Suprapubic skin (tissue), 4 donors: ENCODE data around the gene MYO7B.

Experiments used
- EP300 ChIP-seq: sonication (generic); formaldehyde crosslinking; IDR thresholded peaks from one replicate; pipeline ENCODE4 v1.6.1; 2017; ENCODE audit warnings: antibody characterized with exemption
- POLR2AphosphoS5 ChIP-seq, 3 donors: sonication (generic); formaldehyde crosslinking; IDR thresholded peaks; one replicate each; pipeline ENCODE4 v1.6.1; 2017; ENCODE audit warnings: antibody characterized with exemption in 3 of 3
- TF ChIP-seq, protein P1 (sequence below), 2 donors: fragments of 200-600 bp in 1 of 2; fragments of 450-650 bp in 1 of 2; sonication (generic) in 1 of 2; IDR thresholded peaks; one replicate each; pipeline ENCODE4 v1.5.1; 2016 to 2019; ENCODE audit warnings: antibody characterized with exemption in 2 of 2, mild to moderate bottlenecking in 1 of 2, moderate library complexity in 1 of 2

DNA sequence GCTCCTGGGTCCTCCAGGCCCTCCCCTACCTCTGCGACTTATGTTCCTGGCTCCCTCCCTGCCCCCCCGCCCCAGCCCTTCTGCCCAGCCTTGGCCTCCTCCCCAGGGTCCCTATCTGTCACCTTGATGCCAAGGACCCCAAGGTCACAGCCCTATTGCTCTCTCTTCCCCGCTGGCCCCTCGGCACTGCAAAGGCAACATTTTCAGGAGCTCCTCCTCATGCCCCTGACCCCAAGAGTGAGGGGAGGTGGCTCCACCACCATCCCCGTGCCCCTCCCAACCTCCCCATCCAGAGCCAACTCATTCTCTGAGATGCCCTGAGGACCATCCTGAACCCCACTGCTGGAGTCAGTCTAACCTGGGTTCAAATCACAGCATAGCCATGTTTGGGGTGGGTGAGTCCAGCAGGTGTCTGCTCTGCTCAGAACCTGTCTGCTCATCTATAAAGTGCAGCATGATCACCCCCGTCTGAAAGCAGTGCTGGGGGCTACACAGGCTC, 128.1 kb downstream of the MYO7B start:
- TF ChIP-seq, protein P1, sequence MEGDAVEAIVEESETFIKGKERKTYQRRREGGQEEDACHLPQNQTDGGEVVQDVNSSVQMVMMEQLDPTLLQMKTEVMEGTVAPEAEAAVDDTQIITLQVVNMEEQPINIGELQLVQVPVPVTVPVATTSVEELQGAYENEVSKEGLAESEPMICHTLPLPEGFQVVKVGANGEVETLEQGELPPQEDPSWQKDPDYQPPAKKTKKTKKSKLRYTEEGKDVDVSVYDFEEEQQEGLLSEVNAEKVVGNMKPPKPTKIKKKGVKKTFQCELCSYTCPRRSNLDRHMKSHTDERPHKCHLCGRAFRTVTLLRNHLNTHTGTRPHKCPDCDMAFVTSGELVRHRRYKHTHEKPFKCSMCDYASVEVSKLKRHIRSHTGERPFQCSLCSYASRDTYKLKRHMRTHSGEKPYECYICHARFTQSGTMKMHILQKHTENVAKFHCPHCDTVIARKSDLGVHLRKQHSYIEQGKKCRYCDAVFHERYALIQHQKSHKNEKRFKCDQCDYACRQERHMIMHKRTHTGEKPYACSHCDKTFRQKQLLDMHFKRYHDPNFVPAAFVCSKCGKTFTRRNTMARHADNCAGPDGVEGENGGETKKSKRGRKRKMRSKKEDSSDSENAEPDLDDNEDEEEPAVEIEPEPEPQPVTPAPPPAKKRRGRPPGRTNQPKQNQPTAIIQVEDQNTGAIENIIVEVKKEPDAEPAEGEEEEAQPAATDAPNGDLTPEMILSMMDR (IDR thresholded peaks at IDR 0.05), result no peak
- TF ChIP-seq POLR2AphosphoS5 (IDR thresholded peaks at IDR 0.05) (no peak), EP300 (no peak)
